BE2C (cell line): ENCODE measurements around the gene TCERG1L.

Experiments used
- DNase-seq: peaks from one replicate; pipeline ENCODE4 v3.0.0-alpha.2; 2020
- H3K27me3 ChIP-seq: fragments of 250-450 bp; sonication (Bioruptor Pico); 2 replicates; pipeline ENCODE4 v1.5.1; 2020; ENCODE audit warnings: mild to moderate bottlenecking
- H3K36me3 ChIP-seq: fragments of 250-450 bp; sonication (Bioruptor Pico); 2 replicates; pipeline ENCODE4 v1.5.1; 2020; ENCODE audit warnings: mild to moderate bottlenecking
- H3K4me1 ChIP-seq: fragments of 250-450 bp; sonication (Bioruptor Pico); 2 replicates; pipeline ENCODE4 v1.5.1; 2020
- H3K4me3 ChIP-seq: 2 replicates; pipeline ENCODE4 v1.5.1; 2011; ENCODE audit warnings: low read depth, low read length
- H3K9me3 ChIP-seq: fragments of 250-450 bp; sonication (Bioruptor Pico); 2 replicates; pipeline ENCODE4 v1.5.1; 2020
- TF ChIP-seq, protein P1 (sequence below): IDR thresholded peaks from 2 replicates; pipeline ENCODE4 v1.5.1; 2012; ENCODE audit warnings: mild to moderate bottlenecking, low read depth, low read length

TCERG1L gene

GRCh38 chr10:131048606-131049005, 262.9 kb downstream of the TCERG1L start:
- Histone ChIP-seq H3K4me3 (no peak overlapping the region), H3K9me3 (no peaks in the 10 kb centered on the region), H3K4me1 (no peaks in the 10 kb centered on the region), H3K27me3 (no peaks in the 10 kb centered on the region), H3K36me3 (no peaks in the 10 kb centered on the region)
- TF ChIP-seq, protein P1, sequence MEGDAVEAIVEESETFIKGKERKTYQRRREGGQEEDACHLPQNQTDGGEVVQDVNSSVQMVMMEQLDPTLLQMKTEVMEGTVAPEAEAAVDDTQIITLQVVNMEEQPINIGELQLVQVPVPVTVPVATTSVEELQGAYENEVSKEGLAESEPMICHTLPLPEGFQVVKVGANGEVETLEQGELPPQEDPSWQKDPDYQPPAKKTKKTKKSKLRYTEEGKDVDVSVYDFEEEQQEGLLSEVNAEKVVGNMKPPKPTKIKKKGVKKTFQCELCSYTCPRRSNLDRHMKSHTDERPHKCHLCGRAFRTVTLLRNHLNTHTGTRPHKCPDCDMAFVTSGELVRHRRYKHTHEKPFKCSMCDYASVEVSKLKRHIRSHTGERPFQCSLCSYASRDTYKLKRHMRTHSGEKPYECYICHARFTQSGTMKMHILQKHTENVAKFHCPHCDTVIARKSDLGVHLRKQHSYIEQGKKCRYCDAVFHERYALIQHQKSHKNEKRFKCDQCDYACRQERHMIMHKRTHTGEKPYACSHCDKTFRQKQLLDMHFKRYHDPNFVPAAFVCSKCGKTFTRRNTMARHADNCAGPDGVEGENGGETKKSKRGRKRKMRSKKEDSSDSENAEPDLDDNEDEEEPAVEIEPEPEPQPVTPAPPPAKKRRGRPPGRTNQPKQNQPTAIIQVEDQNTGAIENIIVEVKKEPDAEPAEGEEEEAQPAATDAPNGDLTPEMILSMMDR: no peak
- DNase-seq: no peak

- TF ChIP-seq, protein P1: no peak
- H3K36me3 ChIP-seq: no peaks in the 10 kb centered on the region
- no peaks in the 10 kb centered on the region for H3K9me3 ChIP-seq
- H3K4me1 ChIP-seq: no peaks in the 10 kb centered on the region
- no peak overlapping the region for H3K4me3 ChIP-seq
- DNase-seq: no peak
- H3K27me3 ChIP-seq: no peaks in the 10 kb centered on the region
Measured at GRCh38 chr10:131047501-131047900, 264.0 kb downstream of the TCERG1L start.

DNA sequence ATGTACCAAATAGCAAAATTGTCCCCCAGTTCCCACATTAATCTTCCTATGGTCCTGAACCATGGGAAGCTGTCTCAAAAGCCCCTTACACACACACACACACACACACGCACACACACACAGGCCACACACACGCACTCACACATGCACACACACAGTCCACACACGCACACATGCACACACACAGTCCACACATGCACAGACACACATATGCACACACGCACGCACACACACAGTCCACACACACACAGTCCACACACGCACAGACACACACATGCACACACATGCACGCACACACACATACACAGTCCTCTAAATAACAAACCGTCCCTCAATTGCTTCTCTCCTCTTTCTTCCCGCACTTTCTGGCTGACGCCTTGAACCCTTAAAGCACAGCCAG, 265.3 kb downstream of the TCERG1L start:
- TF ChIP-seq, protein P1: no peak
- Histone ChIP-seq H3K4me3 (no peak overlapping the region), H3K9me3 (no peaks in the 10 kb centered on the region), H3K36me3 (no peaks in the 10 kb centered on the region), H3K27me3 (no peaks in the 10 kb centered on the region), H3K4me1 (no peaks in the 10 kb centered on the region)
- DNase-seq: no peak

- TF ChIP-seq, protein P1: no peak
Measured at GRCh38 chr10:131044379-131045111, 267.0 kb downstream of the TCERG1L start.

DNA sequence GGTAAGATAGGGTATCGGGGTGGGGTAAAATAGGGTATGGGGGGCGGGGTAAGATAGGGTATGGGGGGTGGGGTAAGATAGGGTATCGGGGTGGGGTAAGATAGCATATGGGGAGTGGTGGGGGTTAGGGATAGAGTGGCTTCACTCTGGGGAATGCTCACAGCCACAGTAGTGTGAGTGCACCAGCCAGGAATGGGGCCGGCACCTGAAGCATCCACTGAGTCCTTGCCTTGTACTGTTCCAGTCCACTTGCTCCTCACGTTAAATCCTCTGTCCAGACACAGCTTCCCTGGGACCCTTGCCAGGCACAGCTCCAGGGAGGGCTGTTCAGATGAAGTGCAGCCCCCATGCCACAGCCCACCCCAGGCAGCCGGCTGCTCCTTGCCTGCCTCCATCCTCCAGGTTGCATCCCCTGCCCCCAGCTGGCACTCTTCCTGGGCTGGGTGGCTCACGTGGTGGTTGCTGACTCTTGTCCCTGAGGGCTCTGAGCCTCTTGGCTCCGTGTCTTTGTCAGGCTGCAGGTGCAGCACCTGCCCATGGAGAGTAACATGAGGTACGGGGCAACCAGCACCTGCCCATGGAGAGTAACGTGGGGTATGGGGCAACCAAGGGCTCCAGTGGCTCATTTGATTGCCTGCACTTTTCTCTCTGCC, 268.4 kb downstream of the TCERG1L start:
- TF ChIP-seq, protein P1: no peak
- DNase-seq: no peak
- H3K9me3 ChIP-seq: no peaks in the 10 kb centered on the region
- no peaks in the 10 kb centered on the region for H3K4me1 ChIP-seq
- H3K4me3 ChIP-seq: no peak overlapping the region
- H3K27me3 ChIP-seq: no peaks in the 10 kb centered on the region
- no peaks in the 10 kb centered on the region for H3K36me3 ChIP-seq

More at GRCh38 chr10:131044379-131045111, 267.0 kb downstream of the TCERG1L start:
- Histone ChIP-seq H3K4me3 (no peak overlapping the region), H3K9me3 (no peaks in the 10 kb centered on the region), H3K36me3 (no peaks in the 10 kb centered on the region), H3K4me1 (no peaks in the 10 kb centered on the region), H3K27me3 (no peaks in the 10 kb centered on the region)
- DNase-seq: no peak
